Left cardiac atrium (tissue), 4 donors: ENCODE measurements around the gene MRAS. TPM values are rescaled to one million over a fixed set of nuclear protein-coding genes. Genes with fewer than 3 reads are reported as not detected.

Experiments
- ATAC-seq, 2 donors: fragments of 200-7000 bp; cut with Tn5 transposase; one replicate each; pipeline ENCODE4 v1.9.1; 2020; ENCODE audit warnings: mild to moderate bottlenecking in 2 of 2, moderate library complexity in 2 of 2
- DNase-seq: peaks from one replicate; pipeline ENCODE4 v3.0.0-alpha.2; 2020
- intact Hi-C, 2 donors: fragments of 100-400 bp; cut with DNase I; formaldehyde crosslinking; loops; one replicate each; pipeline versions ENCODE4 v1.14.1 to v1.15.1; 2022 to 2023
- total RNA-seq, 2 donors: library from RNA; stranded (reverse); fragmentation: NEBNext Ultra II Directional; extraction: Animal tissue kit (Norgen Biotek cat#: 25700); gene quantifications; one replicate each; pipeline ENCODE4 v1.2.1, GENCODE V29; 2021
- donor health status: DM: no; HTN: yes; CAD: no.
- donor health status: DM: no; HTN: yes; CAD: no; lungs with severe emphysema.
- donor health status: DM: yes; HTN: yes; CAD: no.
- donor health status: Dilated cardiomyopathy.

MRAS gene
- total RNA-seq, 2 donors from 2014 or later = 213 to 242 TPM

GRCh38 chr3:138434276-138434874 lies 86.0 kb downstream of the MRAS start, which contains the start of gene ESYT3:
ESYT3 (plus strand) TSS chr3:138434616; CDS start chr3:138434799, 183 bp downstream.
- peak; percentile 83 for DNase-seq
- peak; percentile 91 to 96 for ATAC-seq
- intact Hi-C loops = no loop called here

GRCh38 chr3:138434875-138435772 lies 86.7 kb downstream of the MRAS start:
- no peak for DNase-seq
- intact Hi-C loops = no loop called here

GRCh38 chr3:138435840-138436239 lies 87.5 kb downstream of the MRAS start:
- DNase-seq (no peak), ATAC-seq (no peak)
- intact Hi-C loops = no loop called here

More at GRCh38 chr3:138434875-138435772, 86.7 kb downstream of the MRAS start:
- peak; percentile 23 to 27 for ATAC-seq

GRCh38 chr3:138437281-138437680 lies 88.9 kb downstream of the MRAS start:
- ATAC-seq (no peak), DNase-seq (no peak)
- intact Hi-C loops = no loop called here

GRCh38 chr3:138438896-138439295 lies 90.5 kb downstream of the MRAS start:
- intact Hi-C loops = no loop called here
- no peak for ATAC-seq
- DNase-seq = no peak

- DNase-seq = no peak
- intact Hi-C loops = no loop called here
- ATAC-seq = no peak
These were observed 91.3 kb downstream of the MRAS start for GRCh38 chr3:138439646-138440045.

- intact Hi-C loops = no loop called here
- DNase-seq = no peak
- ATAC-seq = peak in 1 of 2 donors; percentile 44
These were observed 91.7 kb downstream of the MRAS start for GRCh38 chr3:138440121-138440521.

- intact Hi-C loops = no loop called here
- no peak for DNase-seq
- no peak for ATAC-seq
These were observed 92.2 kb downstream of the MRAS start for GRCh38 chr3:138440596-138440995.

- ATAC-seq = no peak
- DNase-seq = no peak
- intact Hi-C loops = no loop called here
These were observed 92.9 kb downstream of the MRAS start for GRCh38 chr3:138441256-138441655.

GRCh38 chr3:138441742-138442141 lies 93.4 kb downstream of the MRAS start:
- intact Hi-C loops = no loop called here
- ATAC-seq = peak in 1 of 2 donors; percentile 46
- DNase-seq = no peak

GRCh38 chr3:138442433-138442832 lies 94.1 kb downstream of the MRAS start:
- ATAC-seq = peak in 1 of 2 donors; percentile 69

GRCh38 chr3:138443091-138443490 lies 94.7 kb downstream of the MRAS start:
- DNase-seq = no peak
- no peak for ATAC-seq
- intact Hi-C loops = no loop called here

More at GRCh38 chr3:138442433-138442832, 94.1 kb downstream of the MRAS start:
- DNase-seq = no peak
- intact Hi-C loops = no loop called here

GRCh38 chr3:138443521-138444503 lies 95.4 kb downstream of the MRAS start:
- DNase-seq = no peak
- no peak for ATAC-seq
- intact Hi-C loops = no loop called here

- ATAC-seq (no peak), DNase-seq (no peak)
- intact Hi-C loops = no loop called here
These were observed 96.9 kb downstream of the MRAS start for GRCh38 chr3:138445236-138445635.

- intact Hi-C loops = no loop called here
- ATAC-seq (no peak), DNase-seq (no peak)
These were observed 97.3 kb downstream of the MRAS start for GRCh38 chr3:138445654-138446053.

GRCh38 chr3:138448631-138449030 lies 100.3 kb downstream of the MRAS start:
- DNase-seq (no peak), ATAC-seq (no peak)

GRCh38 chr3:138449490-138449889 lies 101.1 kb downstream of the MRAS start:
- ATAC-seq (no peak), DNase-seq (no peak)
- intact Hi-C loops = no loop called here

More at GRCh38 chr3:138448631-138449030, 100.3 kb downstream of the MRAS start:
- intact Hi-C loops = no loop called here

- ATAC-seq = no peak
- no peak for DNase-seq
- intact Hi-C loops = no loop called here
These were observed 101.8 kb downstream of the MRAS start for GRCh38 chr3:138450181-138450580.

- no peak for DNase-seq
- no peak for ATAC-seq
- intact Hi-C loops = no loop called here
These were observed 102.5 kb downstream of the MRAS start for GRCh38 chr3:138450704-138451424.
